Measurements from ENCODE around the gene UBE2C.

DNA sequence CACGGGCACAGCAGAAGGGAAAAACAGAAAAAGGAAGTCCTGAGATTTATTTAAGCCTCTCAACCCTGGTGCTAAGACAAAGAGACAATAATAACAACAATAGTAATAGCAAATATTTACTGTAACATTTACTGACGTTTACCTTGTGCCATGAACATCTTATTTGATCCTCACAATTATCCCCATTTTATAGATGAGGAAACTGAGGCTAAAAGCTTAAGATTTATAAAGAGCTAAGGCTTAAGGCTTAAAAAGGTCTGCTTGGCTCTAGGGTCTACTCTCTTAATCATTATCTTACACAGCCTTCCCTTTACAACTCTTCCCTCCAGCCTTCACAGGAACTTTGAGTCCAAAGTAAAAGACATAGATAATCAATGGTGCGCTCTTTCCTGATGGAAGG lies 24.1 kb upstream of the UBE2C start:
- TF ChIP-seq, protein P1, sequence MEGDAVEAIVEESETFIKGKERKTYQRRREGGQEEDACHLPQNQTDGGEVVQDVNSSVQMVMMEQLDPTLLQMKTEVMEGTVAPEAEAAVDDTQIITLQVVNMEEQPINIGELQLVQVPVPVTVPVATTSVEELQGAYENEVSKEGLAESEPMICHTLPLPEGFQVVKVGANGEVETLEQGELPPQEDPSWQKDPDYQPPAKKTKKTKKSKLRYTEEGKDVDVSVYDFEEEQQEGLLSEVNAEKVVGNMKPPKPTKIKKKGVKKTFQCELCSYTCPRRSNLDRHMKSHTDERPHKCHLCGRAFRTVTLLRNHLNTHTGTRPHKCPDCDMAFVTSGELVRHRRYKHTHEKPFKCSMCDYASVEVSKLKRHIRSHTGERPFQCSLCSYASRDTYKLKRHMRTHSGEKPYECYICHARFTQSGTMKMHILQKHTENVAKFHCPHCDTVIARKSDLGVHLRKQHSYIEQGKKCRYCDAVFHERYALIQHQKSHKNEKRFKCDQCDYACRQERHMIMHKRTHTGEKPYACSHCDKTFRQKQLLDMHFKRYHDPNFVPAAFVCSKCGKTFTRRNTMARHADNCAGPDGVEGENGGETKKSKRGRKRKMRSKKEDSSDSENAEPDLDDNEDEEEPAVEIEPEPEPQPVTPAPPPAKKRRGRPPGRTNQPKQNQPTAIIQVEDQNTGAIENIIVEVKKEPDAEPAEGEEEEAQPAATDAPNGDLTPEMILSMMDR (IDR thresholded peaks at IDR 0.05; ENCODE audit: low read length) = no peak
- TF ChIP-seq EZH2 (optimal IDR thresholded peaks at IDR 0.05; ENCODE audit: low read depth, low read length) (no peak), EZH2phosphoT487 (IDR thresholded peaks at IDR 0.05; ENCODE audit: low read length) (no peak)

All from MM.1S (cell line).